ENCODE data around the gene SGK2. TPM values are rescaled to one million over a fixed set of nuclear protein-coding genes. Genes with fewer than 3 reads are reported as not detected.
"Not testable (repeated sequence)": the region's sequence is repeated elsewhere in the genome, so short reads cannot be mapped to it uniquely, and the experiment has no call there.

The SGK2 gene
- total RNA-seq, 1 donor from 2014 or later, result 1.0 TPM

DNA sequence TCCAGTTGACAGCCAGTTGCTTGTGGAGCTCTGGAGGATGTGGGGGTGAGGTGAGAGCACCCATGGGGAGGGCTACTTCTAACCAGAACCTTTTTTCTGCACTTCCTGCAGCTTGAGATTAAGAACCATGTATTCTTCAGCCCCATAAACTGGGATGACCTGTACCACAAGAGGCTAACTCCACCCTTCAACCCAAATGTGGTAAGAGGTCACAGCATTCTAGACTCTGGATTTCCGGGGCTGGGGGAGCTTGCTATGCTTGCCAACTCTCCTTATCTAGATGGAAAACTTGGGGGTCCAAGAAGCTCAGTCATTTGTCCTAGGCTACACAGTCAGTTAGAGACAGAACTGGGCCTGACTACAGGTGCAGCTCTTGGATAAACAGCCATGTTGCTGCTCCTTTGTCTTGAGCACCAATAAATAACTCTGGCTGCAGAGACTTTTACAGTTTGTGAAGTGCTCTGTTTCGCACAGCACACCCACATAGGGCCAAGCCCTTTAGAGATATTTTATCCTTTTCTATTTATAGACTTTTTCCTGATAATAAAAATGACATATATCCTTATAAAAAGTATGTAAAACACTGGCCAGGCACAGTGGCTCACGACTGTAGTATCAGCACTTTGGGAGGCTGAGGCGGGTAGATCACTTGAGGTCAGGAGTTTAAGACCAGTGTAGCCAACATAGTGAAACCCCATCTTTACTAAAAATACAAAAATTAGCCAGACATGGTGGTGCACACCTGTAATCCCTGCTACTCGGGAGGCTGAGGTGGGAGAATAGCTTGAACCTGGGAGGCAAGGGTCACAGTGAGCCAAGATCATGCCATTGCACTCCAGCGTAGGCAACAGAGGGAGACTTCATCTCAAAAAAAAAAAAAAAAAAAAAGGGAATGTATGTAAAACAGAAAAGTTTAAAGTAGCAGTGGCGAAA, 21.3 kb downstream of the SGK2 start:
- Mint-ChIP-seq H3K27ac (ENCODE audit: unreplicated experiment) (no peak overlapping the region), H3K4me3 (no peak overlapping the region)

DNA sequence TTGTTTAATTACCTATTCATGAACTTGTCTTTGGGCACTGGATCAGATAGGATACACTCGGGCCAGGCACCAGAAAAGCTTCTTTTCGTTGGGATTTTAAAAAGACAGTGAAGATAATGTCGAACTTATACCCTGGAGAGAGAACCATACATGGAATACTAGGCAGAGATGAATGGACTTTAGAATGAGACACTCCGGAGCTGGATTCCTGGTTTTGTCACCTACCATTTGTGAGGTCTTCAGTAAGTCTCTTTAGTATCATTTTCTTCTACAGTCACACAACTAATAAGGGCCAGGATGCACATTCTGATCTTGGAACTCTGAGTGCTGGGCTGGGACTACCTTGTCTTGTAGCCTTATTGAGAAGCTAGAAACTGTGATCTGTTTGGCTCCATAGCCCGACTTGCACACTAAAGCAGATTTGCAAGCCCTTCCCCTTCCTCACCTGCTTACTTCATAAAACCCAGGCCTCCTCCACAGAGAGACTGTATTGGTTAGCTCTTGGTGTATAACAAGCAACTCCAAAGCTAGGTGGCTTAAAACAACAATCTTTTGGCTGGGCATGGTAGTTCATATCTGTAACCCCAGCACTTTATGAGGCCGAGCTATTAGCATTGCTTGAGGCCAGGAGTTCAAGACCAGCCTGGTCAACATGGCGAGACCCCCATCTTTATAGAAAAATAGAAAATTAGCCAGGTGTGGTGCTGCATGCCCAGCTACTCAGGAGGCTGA, 24.5 kb downstream of the SGK2 start:
- TF ChIP-seq, protein P1, sequence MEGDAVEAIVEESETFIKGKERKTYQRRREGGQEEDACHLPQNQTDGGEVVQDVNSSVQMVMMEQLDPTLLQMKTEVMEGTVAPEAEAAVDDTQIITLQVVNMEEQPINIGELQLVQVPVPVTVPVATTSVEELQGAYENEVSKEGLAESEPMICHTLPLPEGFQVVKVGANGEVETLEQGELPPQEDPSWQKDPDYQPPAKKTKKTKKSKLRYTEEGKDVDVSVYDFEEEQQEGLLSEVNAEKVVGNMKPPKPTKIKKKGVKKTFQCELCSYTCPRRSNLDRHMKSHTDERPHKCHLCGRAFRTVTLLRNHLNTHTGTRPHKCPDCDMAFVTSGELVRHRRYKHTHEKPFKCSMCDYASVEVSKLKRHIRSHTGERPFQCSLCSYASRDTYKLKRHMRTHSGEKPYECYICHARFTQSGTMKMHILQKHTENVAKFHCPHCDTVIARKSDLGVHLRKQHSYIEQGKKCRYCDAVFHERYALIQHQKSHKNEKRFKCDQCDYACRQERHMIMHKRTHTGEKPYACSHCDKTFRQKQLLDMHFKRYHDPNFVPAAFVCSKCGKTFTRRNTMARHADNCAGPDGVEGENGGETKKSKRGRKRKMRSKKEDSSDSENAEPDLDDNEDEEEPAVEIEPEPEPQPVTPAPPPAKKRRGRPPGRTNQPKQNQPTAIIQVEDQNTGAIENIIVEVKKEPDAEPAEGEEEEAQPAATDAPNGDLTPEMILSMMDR (conservative IDR thresholded peaks at IDR 0.05), result no peak
- DNase-seq (ENCODE audit: low read depth, low spot score), result no peak
- Mint-ChIP-seq H3K9me3 (no peaks in the 10 kb centered on the region), H3K36me3 (ENCODE audit: low read depth) (no peaks in the 10 kb centered on the region), H3K27me3 (ENCODE audit: low read depth) (no peaks in the 10 kb centered on the region), H3K4me1 (no peaks in the 10 kb centered on the region), H3K27ac (ENCODE audit: unreplicated experiment) (no peak overlapping the region), H3K4me3 (no peak overlapping the region)

More for the DNA sequence above, 21.3 kb downstream of the SGK2 start:
- TF ChIP-seq, protein P1 (conservative IDR thresholded peaks at IDR 0.05), result no peak
- Mint-ChIP-seq H3K36me3 (ENCODE audit: low read depth) (no peaks in the 10 kb centered on the region), H3K4me1 (no peaks in the 10 kb centered on the region), H3K27me3 (ENCODE audit: low read depth) (no peaks in the 10 kb centered on the region), H3K9me3 (no peaks in the 10 kb centered on the region)
- no peak for DNase-seq (ENCODE audit: low read depth, low spot score)

DNA sequence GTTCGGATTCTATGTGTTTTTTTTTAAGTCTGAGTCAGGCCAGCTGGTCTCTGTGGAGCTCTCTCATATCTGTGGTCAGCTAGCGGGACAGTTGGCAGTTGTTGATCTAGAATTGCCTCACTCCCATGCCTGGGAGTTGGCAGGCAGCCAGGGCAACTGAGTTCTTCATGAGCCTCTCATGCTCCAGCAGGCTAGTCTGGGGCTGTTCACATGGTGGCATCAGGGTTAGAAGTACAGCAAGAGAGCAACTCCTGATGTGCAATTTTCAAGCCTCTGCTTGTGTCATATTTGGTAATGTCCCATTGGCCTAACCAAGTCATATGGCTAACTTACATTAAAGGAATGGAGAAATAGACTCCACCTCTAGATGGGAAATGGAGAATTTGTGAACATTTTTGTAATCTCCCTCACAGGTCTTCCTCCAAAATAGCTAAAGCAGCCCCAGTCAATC, 25.2 kb downstream of the SGK2 start:
- no peak overlapping the region for H3K4me3 Mint-ChIP-seq
- H3K9me3 Mint-ChIP-seq, result no peaks in the 10 kb centered on the region
- no peaks in the 10 kb centered on the region for H3K4me1 Mint-ChIP-seq
- no peaks in the 10 kb centered on the region for H3K27me3 Mint-ChIP-seq (ENCODE audit: low read depth)
- H3K36me3 Mint-ChIP-seq (ENCODE audit: low read depth), result no peaks in the 10 kb centered on the region
- TF ChIP-seq, protein P1 (conservative IDR thresholded peaks at IDR 0.05), result no peak
- no peak overlapping the region for H3K27ac Mint-ChIP-seq (ENCODE audit: unreplicated experiment)
- DNase-seq (ENCODE audit: low read depth, low spot score), result no peak

DNA sequence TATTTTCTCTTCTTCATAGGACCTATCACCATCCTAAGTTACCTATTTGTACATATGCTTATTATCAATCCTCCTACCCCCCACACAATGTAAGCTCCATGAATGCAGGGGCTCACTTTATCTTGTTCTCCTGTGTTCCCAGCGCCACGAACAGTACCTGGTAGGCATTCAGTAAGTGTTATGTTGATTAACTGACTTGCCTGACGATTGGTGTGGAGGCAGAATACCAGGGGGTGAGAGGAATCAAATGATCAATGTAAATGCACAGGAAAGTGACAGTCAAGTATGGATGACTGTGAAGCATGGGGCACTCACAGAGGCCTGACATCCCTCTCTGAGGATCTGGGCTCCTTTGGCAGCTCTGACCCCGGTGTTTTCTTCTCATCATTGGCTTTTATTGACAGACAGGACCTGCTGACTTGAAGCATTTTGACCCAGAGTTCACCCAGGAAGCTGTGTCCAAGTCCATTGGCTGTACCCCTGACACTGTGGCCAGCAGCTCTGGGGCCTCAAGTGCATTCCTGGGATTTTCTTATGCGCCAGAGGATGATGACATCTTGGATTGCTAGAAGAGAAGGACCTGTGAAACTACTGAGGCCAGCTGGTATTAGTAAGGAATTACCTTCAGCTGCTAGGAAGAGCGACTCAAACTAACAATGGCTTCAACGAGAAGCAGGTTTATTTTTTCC, 25.8 kb downstream of the SGK2 start:
- Mint-ChIP-seq H3K4me3 (no peak overlapping the region), H3K9me3 (no peaks in the 10 kb centered on the region), H3K4me1 (no peaks in the 10 kb centered on the region), H3K27ac (ENCODE audit: unreplicated experiment) (no peak overlapping the region), H3K27me3 (ENCODE audit: low read depth) (no peaks in the 10 kb centered on the region), H3K36me3 (ENCODE audit: low read depth) (no peaks in the 10 kb centered on the region)
- DNase-seq (ENCODE audit: low read depth, low spot score), result no peak
- TF ChIP-seq, protein P1 (conservative IDR thresholded peaks at IDR 0.05), result no peak

DNA sequence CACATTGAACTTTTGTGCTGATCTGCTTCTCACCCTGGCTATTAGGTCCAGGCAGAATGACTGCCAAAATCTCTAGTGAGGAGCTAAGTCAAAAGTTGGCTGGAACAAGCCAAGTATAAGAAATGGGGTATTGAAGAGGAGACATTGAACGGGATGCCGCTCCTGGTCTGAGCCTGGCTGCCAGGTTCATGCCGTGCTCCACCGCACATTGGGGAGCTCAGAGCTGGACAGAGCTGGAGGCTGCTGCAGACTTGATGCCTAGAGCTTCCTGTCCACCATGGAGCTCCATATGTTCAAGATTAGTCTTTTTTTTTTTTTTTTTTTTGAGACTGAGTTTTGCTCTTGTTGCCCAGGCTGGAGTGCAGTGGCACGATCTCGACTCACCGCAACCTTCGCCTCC, 27.8 kb downstream of the SGK2 start:
- TF ChIP-seq, protein P1 (conservative IDR thresholded peaks at IDR 0.05), result no peak
- no peak for DNase-seq (ENCODE audit: low read depth, low spot score)
- Mint-ChIP-seq H3K9me3 (no peaks in the 10 kb centered on the region), H3K27me3 (ENCODE audit: low read depth) (no peaks in the 10 kb centered on the region), H3K27ac (ENCODE audit: unreplicated experiment) (no peak overlapping the region), H3K36me3 (ENCODE audit: low read depth) (no peaks in the 10 kb centered on the region), H3K4me1 (peaks cover 18% of the 10 kb centered on the region), H3K4me3 (no peak overlapping the region)

DNA sequence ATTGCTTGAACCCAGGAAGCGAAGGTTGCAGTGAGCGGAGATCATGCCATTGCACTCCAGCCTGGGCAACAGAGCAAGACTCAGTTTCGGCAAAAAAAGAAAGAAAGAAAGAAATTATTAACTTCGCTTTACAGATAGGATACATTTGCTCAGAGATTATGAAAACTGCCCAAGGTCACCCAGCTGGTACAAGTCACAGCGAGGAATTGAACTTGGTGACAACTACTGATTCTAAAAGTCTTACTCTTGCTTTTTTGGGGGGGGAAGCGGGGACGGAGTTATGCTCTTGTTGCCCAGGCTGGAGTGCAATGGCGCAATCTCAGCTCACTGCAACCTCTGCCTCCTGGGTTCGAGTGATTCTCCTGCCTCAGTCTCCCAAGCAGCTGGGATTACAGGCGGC, 29.7 kb downstream of the SGK2 start:
- H3K9me3 Mint-ChIP-seq; H3K27me3 Mint-ChIP-seq (ENCODE audit: low read depth); H3K36me3 Mint-ChIP-seq (ENCODE audit: low read depth); H3K27ac Mint-ChIP-seq (ENCODE audit: unreplicated experiment); DNase-seq (ENCODE audit: low read depth, low spot score): not testable (repeated sequence)
- peaks cover 21% of the 10 kb centered on the region for H3K4me1 Mint-ChIP-seq
- peak overlapping the region; percentile 38 for H3K4me3 Mint-ChIP-seq
